ENCODE measurements around the gene RALGAPB.
A peak's percentile ranks its signal among the peaks of the same experiment; 100 is the strongest.
"Not testable (repeated sequence)": the region's sequence is repeated elsewhere in the genome, so short reads cannot be mapped to it uniquely, and the experiment has no call there.

The RALGAPB gene

DNA sequence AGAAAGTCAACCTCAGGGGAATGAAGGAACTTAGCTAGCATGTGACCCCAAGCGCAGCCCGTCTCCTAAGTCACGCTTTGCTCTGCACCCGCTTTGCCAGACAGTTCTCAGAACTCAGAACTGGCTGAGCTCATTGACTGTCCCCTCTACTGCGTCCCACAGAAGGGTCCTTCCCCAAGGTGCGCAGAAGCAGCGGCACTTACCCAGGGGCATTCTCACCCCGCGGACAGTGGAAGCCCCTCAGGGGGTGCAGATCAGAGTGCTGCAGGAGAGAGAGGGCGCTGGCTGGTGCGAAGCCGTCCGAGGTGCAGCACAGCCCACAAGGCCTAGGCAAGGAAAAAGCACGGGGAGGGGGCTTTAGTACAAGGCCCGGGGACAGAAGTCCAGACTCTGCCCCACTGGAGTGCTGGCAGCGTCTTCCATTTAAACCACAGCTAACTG lies 38.3 kb upstream of the RALGAPB start:
- intact Hi-C loops (cut with DNase I; ENCODE audit: low total_unique reads), result no loop called here
- no peak for DNase-seq
- H3K36me3 ChIP-seq, result peaks cover 42 to 44% (median 43%) of the 10 kb centered on the region in 3 donors

DNA sequence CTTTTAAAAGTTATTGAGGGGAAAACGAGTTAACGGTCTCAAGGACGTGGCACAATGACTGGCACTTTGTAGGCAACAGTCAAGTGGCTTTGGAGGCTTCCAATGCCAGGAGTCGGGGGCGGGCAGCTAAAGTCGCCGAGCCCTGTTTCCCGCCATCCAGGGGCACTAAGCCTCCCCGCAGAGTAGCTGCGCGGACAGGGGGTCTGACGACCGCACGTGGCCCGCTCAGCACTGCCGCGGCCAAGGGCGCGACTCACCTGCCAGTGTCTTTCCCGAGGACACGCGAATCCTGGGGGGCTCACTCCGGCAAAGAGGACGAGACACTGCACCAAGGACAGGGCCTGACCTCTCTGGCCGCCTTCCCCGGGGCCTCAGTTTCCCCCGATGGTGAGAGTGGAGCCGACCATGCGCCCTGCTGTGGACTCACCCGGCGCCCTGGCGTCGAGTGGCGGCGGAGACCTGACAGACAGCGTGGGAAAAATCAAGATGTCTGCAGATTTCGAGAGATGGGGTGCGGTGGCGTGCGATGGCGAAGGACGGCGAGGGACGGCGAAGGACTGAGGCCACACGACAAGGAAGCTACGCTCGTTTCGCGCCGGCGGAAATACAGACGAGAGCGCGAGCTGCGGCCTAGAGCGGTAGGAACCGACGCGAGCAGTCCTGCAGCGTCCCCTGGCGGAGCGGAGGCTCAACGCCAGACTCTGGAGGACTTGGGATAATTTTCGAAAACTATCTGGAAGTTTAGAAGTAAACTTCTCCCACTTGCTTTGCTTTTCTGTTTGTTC lies 37.7 kb upstream of the RALGAPB start, which contains the start of gene SNHG17:
Gene SNHG17, minus strand, starts transcription at position 559 of the 785 bp plus-strand sequence.
- peaks cover 36 to 38% (median 37%) of the 10 kb centered on the region in 3 donors for H3K36me3 ChIP-seq
- H3K27ac ChIP-seq, result peak within 1 kb of the TSS; percentile 80 to 81
- H3K4me3 ChIP-seq, result peak within 1 kb of the TSS; percentile 59 to 87
- TF ChIP-seq, protein P1, sequence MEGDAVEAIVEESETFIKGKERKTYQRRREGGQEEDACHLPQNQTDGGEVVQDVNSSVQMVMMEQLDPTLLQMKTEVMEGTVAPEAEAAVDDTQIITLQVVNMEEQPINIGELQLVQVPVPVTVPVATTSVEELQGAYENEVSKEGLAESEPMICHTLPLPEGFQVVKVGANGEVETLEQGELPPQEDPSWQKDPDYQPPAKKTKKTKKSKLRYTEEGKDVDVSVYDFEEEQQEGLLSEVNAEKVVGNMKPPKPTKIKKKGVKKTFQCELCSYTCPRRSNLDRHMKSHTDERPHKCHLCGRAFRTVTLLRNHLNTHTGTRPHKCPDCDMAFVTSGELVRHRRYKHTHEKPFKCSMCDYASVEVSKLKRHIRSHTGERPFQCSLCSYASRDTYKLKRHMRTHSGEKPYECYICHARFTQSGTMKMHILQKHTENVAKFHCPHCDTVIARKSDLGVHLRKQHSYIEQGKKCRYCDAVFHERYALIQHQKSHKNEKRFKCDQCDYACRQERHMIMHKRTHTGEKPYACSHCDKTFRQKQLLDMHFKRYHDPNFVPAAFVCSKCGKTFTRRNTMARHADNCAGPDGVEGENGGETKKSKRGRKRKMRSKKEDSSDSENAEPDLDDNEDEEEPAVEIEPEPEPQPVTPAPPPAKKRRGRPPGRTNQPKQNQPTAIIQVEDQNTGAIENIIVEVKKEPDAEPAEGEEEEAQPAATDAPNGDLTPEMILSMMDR (IDR thresholded peaks at IDR 0.05), result peak; percentile 100
- peaks cover 0 to 5% (median 0%) of the 10 kb centered on the region in 3 donors for H3K9me3 ChIP-seq
- peaks cover 0 to 17% (median 11%) of the 10 kb centered on the region in 4 donors for H3K4me1 ChIP-seq
- intact Hi-C loops (cut with DNase I; ENCODE audit: low total_unique reads), result no loop called here
- DNase-seq, result peak; percentile 90 to 92
- peaks cover 0 to 3% of the 10 kb centered on the region in 2 donors for H3K27me3 ChIP-seq

More for the DNA sequence above, 38.3 kb upstream of the RALGAPB start:
- Histone ChIP-seq H3K4me3 (peak overlapping the region; percentile 59 to 87), H3K27me3 (peaks cover 0 to 3% of the 10 kb centered on the region in 2 donors), H3K4me1 (peaks cover 0 to 17% (median 11%) of the 10 kb centered on the region in 4 donors), H3K27ac (peak overlapping the region; percentile 80 to 81), H3K9me3 (peaks cover 0 to 5% (median 0%) of the 10 kb centered on the region in 3 donors)
- TF ChIP-seq, protein P1 (IDR thresholded peaks at IDR 0.05), result no peak

DNA sequence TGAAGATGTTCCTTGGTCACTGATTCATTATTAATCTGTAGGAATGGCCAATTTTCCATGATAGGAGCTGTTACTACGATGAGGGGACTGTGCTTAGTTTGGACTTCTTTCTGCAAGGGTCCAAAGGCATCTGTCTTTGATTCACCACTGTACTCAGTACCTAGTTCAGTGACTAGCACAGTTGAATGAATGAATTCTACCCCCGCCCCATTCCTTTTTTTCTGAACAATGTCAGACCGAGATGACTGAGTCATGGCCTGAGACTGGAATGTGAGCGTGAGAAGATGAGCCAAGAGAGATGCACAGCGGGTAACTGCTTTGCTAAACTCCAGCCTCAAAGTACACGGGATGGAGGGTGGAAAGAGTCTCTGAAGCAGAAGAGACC lies 37.1 kb upstream of the RALGAPB start:
- H3K36me3 ChIP-seq, result peaks cover 30 to 32% (median 31%) of the 10 kb centered on the region in 3 donors
- intact Hi-C loops (cut with DNase I; ENCODE audit: low total_unique reads), result no loop called here
- peak overlapping the region; percentile 59 to 87 for H3K4me3 ChIP-seq
- peaks cover 0 to 5% (median 0%) of the 10 kb centered on the region in 3 donors for H3K9me3 ChIP-seq
- H3K4me1 ChIP-seq, result peaks cover 0 to 17% (median 11%) of the 10 kb centered on the region in 4 donors
- DNase-seq, result no peak
- TF ChIP-seq, protein P1 (IDR thresholded peaks at IDR 0.05), result no peak
- peaks cover 0 to 3% of the 10 kb centered on the region in 2 donors for H3K27me3 ChIP-seq
- H3K27ac ChIP-seq, result no peak overlapping the region

DNA sequence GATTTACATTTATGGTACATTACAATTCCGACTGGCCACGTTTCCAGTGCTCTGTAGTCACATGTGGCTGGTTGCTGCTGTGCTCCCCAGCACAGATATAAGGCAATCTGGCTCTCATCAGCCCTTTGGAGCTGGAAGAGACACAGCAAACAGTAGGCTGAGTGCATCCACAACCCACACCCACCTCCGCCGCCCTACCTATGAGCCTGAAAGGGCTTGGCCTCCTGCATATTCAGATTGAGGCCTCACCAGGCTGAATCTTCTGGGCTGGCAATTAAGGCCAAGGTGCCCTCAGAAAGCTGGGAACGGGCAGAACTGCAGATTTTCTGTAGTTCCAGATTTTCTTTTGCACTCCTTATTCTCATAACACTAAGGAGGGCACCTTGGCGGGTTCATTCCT lies 34.8 kb upstream of the RALGAPB start:
- no peak for DNase-seq
- Histone ChIP-seq H3K4me1 (peaks cover 0 to 17% (median 11%) of the 10 kb centered on the region in 4 donors), H3K9me3 (no peaks in the 10 kb centered on the region), H3K27me3 (peaks cover 0 to 3% of the 10 kb centered on the region in 2 donors), H3K36me3 (peaks cover 8 to 10% (median 9%) of the 10 kb centered on the region in 3 donors), H3K4me3 (no peak overlapping the region), H3K27ac (no peak overlapping the region)
- intact Hi-C loops (cut with DNase I; ENCODE audit: low total_unique reads), result no loop called here
- TF ChIP-seq, protein P1 (IDR thresholded peaks at IDR 0.05), result no peak

DNA sequence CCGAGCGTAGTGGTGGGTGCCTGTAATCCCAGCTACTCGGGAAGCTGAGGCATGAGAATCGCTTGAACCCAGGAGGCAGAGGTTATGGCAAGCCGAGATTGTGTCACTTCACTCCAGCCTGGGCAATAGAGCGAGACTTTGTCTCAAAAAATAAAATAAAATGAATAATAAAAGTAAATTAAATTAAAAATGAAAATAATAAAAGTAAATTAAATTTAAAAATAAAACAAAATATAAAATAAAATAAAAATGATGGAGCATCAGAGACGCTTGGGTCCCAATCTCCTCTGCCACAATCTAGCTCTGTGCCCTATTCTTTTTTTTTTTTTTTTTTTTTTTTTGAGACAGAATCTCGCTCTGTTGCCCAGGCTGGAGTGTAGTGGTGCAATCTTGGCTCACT lies 31.5 kb upstream of the RALGAPB start:
- DNase-seq; H3K27ac ChIP-seq; H3K36me3 ChIP-seq; H3K27me3 ChIP-seq; H3K4me1 ChIP-seq; H3K9me3 ChIP-seq; intact Hi-C loops (cut with DNase I; ENCODE audit: low total_unique reads); H3K4me3 ChIP-seq: not testable (repeated sequence)

- Histone ChIP-seq H3K4me1 (peaks cover 0 to 9% (median 3%) of the 10 kb centered on the region in 4 donors), H3K4me3 (no peak overlapping the region), H3K9me3 (no peaks in the 10 kb centered on the region), H3K27me3 (peaks cover 0 to 3% of the 10 kb centered on the region in 2 donors), H3K27ac (no peak overlapping the region), H3K36me3 (no peaks in the 10 kb centered on the region)
- intact Hi-C loops (cut with DNase I; ENCODE audit: low total_unique reads), result no loop called here
- no peak for DNase-seq
- TF ChIP-seq, protein P1 (IDR thresholded peaks at IDR 0.05), result no peak
Observed at GRCh38 chr20:38441916-38442315, 30.7 kb upstream of the RALGAPB start.
